Astrocyte of the spinal cord (primary cell): ENCODE measurements around the gene PHF24.
"Not testable (repeated sequence)": the region's sequence is repeated elsewhere in the genome, so short reads cannot be mapped to it uniquely, and the experiment has no call there.

Experiments
- DNase-seq: peaks from one replicate; pipeline ENCODE4 v3.0.0; 2011; ENCODE audit warnings: low read depth, low spot score
- H3K4me3 ChIP-seq: 2 replicates; pipeline ENCODE4 v1.5.1; 2011; ENCODE audit warnings: low read depth, mild to moderate bottlenecking, low read length, moderate library complexity
- CTCF ChIP-seq: IDR thresholded peaks from 2 replicates; pipeline ENCODE4 v1.5.1; 2012; ENCODE audit warnings: low read depth, mild to moderate bottlenecking, low read length, inconsistent platforms
- in situ Hi-C: cut with HindIII; loops from 2 replicates; pipeline ENCODE4 v1.10.0; 2017; ENCODE audit warnings: low sequenced_read_pairs

Gene PHF24

DNA sequence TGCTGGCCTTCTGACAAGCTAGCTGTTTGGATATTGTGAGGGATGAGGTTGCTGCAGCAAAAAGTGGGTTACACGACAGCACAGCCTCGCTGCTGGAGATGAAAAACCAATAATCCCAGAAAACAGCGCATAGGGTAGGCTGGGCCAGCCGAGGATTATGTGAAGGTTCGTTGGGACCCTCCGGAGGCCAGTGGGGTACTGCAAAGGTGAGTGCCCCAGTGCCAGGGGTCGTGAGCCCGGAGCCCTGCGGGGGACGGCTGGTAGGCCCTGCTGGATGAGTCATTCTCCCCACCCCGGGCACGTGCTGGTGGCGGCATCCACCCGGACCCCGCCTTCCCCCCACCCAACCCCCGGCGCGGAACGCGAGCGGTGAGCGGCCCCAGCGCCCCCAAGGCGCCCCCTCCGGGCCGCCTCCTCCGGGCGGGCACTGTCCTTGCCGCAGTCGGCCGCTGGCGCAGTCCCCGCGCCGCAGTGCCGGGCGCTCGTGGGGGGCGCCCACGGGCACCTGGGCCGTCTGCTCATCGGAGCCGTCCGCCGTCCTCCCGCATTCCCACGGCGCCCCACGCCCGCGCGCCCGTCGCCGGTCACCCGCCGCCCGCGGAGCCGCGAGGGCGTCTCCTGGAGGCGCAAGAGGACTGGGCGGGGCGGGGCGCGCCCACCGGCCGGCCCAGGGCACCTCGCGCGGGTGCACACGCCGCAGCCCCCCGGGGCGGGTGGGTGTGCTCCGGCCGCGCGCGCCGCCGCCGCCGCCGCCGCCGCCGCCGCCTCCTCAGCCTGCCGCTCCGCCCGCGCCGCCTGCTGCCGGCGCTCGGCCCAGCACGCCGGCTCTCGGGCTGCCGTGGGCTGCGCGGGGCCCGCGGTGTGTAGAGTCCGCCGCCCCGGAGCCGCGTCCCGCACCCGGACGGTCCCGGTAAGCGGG lies at the start of gene PHF24:
Gene PHF24 (plus strand): TSS at position 794 of the 919 bp plus-strand sequence. CDS start 13,014 bp downstream, outside the sequence.
- TF ChIP-seq CTCF, result no peak
- in situ Hi-C loops, result no loop called here
- no peak for DNase-seq
- no peak within 1 kb of the TSS for H3K4me3 ChIP-seq

GRCh38 chr9:34927061-34927460 lies 31.0 kb upstream of the PHF24 start:
- no peak for TF ChIP-seq CTCF
- DNase-seq, result no peak
- no peak overlapping the region for H3K4me3 ChIP-seq
- in situ Hi-C loops, result no loop called here

DNA sequence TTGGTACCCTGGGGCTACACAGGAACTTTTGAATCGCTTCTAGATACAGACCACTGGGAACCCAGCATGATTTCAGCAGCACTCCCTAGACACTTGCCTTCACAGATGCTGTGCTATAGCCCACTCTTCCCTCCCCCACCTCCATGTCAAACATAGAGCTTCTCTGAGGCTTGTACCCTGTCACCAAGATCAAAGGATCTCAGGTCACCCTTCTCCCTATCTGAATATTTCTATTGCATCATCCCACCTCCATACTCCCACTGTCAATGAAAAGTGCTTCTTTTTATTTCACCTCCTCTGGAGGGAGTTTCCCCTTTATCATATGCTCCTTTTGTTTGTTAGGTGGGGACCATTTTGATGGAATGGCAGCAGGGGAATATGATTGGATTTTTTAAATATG lies 29.2 kb upstream of the PHF24 start:
- no peak overlapping the region for H3K4me3 ChIP-seq
- DNase-seq, result no peak
- in situ Hi-C loops, result no loop called here
- TF ChIP-seq CTCF, result no peak

- TF ChIP-seq CTCF, result peak; percentile 77
- H3K4me3 ChIP-seq, result no peak overlapping the region
- peak; percentile 2 for DNase-seq
- in situ Hi-C loops, result no loop called here
These were observed 28.5 kb upstream of the PHF24 start for GRCh38 chr9:34929506-34930102.

DNA sequence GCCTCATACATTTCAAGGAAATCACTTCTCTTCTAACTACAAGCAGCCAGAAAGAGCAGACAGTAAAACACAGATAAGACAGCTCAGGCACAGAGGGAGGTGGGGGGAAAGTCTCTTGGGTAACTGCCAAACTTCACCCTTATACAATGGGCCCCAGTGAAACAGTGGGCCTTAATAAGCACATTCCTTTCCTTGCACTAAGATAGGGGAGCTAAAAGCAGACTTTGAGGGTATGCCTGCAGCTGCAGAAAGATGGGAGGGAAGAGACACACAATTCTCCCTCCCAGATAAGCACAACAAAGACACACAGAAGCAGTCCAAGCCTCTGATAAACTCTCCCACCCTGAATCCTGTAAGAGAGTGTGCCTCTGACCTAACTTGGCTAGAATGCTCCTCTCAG lies 18.1 kb upstream of the PHF24 start:
- in situ Hi-C loops, result not testable (repeated sequence)

DNA sequence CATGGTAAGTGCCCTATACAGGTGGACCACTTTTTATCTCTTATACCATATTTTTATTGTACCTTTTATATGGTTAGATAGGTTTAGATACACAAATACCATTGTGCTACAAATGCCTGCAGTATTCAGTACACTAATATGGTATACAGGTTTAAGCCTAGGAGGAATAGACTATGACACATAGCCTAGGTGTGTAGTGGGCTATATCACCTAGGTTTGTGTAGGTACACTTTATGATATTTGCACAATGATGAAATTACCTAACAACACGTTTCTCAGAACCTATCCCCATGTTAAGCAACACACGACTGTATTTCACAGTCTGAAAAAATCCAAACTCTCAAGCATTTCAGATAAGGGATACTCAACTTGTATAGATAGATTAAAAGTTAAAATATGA lies 9.6 kb upstream of the PHF24 start:
- no peak for TF ChIP-seq CTCF
- H3K4me3 ChIP-seq, result no peak overlapping the region
- in situ Hi-C loops, result no loop called here

More for the DNA sequence above, 18.1 kb upstream of the PHF24 start:
- DNase-seq, H3K4me3 ChIP-seq: not testable (repeated sequence)

GRCh38 chr9:34954225-34954624 lies 3.9 kb upstream of the PHF24 start:
- TF ChIP-seq CTCF, result no peak
- in situ Hi-C loops, result no loop called here
- no peak overlapping the region for H3K4me3 ChIP-seq
- no peak for DNase-seq

More for the DNA sequence above, 9.6 kb upstream of the PHF24 start:
- DNase-seq, result no peak

- in situ Hi-C loops, DNase-seq, H3K4me3 ChIP-seq: not testable (repeated sequence)
These were observed 2.0 kb upstream of the PHF24 start for GRCh38 chr9:34956066-34956465.
